ENCODE data around the gene RAB1B.
"Not testable (repeated sequence)": the region's sequence is repeated elsewhere in the genome, so short reads cannot be mapped to it uniquely, and the experiment has no call there.

Gene RAB1B

DNA sequence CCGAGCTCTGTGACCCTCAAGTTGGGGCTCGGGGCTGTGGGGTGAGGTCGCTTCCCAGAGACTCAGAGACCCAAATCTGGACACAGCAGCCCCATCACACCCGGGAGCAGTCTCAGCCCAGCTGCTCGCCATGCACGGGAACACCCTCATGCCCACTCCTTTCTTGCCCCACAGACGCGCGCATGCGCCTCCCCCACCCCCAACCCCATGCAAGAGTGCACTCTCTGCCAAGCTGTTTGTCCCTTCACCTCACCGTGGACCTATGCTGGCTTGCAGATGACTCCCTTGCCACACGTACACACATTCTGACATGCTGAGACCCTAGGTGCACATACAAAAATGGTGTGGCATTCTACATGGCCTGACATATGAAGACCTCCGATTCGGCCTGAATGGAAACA is 48.9 kb downstream of the RAB1B start:
- Histone ChIP-seq H3K4me3 (ENCODE audit: low read length) (peak overlapping the region; percentile 72), H3K36me3 (ENCODE audit: control insufficient read depth, low read length) (no peaks in the 10 kb centered on the region), H3K4me1 (ENCODE audit: control insufficient read depth, low read length) (peaks cover 49% of the 10 kb centered on the region), H3K9me2 (replicated peaks; ENCODE audit: control insufficient read depth, low read length) (no peaks in the 10 kb centered on the region), H3K27ac (ENCODE audit: low read depth, low read length) (peak overlapping the region; percentile 94), H3K79me2 (ENCODE audit: control insufficient read depth, low read length) (no peaks in the 10 kb centered on the region), H3F3A (ENCODE audit: control insufficient read depth, insufficient read depth) (peaks cover 11% of the 10 kb centered on the region), H3K9me3 (ENCODE audit: control insufficient read depth, insufficient read depth, low read length) (peaks cover 8% of the 10 kb centered on the region; the same call in 1 of the 2 replicates), H3K4me2 (ENCODE audit: low read length) (peak overlapping the region; percentile 92), H3K27me3 (ENCODE audit: control insufficient read depth, low read length) (no peaks in the 10 kb centered on the region), H4K20me1 (ENCODE audit: control insufficient read depth, insufficient read depth, low read depth, low read length) (no peaks in the 10 kb centered on the region)
- TF ChIP-seq, protein P1, sequence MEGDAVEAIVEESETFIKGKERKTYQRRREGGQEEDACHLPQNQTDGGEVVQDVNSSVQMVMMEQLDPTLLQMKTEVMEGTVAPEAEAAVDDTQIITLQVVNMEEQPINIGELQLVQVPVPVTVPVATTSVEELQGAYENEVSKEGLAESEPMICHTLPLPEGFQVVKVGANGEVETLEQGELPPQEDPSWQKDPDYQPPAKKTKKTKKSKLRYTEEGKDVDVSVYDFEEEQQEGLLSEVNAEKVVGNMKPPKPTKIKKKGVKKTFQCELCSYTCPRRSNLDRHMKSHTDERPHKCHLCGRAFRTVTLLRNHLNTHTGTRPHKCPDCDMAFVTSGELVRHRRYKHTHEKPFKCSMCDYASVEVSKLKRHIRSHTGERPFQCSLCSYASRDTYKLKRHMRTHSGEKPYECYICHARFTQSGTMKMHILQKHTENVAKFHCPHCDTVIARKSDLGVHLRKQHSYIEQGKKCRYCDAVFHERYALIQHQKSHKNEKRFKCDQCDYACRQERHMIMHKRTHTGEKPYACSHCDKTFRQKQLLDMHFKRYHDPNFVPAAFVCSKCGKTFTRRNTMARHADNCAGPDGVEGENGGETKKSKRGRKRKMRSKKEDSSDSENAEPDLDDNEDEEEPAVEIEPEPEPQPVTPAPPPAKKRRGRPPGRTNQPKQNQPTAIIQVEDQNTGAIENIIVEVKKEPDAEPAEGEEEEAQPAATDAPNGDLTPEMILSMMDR (IDR thresholded peaks at IDR 0.05; ENCODE audit: low read depth, low read length, poor library complexity, severe bottlenecking): no peak

DNA sequence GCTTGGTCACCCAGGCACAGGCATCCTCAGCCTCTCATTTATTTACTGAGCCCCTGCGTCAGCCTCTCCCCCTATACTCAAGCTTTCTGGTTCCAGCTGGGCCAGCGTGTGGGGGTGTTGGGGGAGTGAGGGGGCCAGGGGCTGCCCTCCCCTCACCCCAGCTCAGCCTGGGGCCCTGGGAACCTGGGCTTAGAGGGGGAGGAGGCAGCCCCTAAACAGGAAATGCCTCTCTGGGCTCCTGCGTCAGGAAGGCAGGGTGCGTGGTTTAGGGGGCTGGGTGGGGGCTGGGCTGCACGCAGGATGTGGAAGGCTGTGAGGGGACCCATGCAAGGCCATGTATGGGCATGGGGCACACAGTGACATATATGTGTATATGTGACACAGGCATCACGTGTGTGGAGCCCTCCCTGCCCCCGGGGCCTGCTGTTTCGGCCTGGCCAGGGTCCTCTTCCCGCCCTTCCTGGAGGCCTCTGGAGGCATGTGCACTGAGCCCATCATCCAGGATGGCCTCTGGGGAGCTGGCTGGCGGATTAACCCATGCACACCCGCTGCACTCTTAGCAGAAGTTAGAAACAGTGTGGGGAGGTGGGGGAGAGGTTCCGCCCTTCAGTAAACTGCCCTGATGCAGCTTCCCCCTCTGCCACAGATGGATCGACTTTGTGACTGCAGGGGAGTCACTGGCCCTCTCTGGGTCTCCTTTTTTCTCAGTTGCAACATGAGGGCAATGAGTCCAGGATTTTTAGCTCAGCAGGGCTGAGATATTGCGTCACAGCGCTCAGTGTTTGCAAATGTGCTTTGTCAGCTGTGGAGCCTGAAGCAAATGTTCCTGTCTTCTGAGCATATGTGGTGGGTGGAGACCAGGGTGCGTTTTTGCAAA is 49.5 kb downstream of the RAB1B start:
- H3K27ac ChIP-seq (ENCODE audit: low read depth, low read length): peak overlapping the region; percentile 94
- no peaks in the 10 kb centered on the region for H4K20me1 ChIP-seq (ENCODE audit: control insufficient read depth, insufficient read depth, low read depth, low read length)
- TF ChIP-seq, protein P1 (IDR thresholded peaks at IDR 0.05; ENCODE audit: low read depth, low read length, poor library complexity, severe bottlenecking): no peak
- TF ChIP-seq EZH2phosphoT487 (IDR thresholded peaks at IDR 0.05; ENCODE audit: borderline replicate concordance, low read length): no peak
- no peaks in the 10 kb centered on the region for H3K79me2 ChIP-seq (ENCODE audit: control insufficient read depth, low read length)
- H3K36me3 ChIP-seq (ENCODE audit: control insufficient read depth, low read length): no peaks in the 10 kb centered on the region
- H3K4me1 ChIP-seq (ENCODE audit: control insufficient read depth, low read length): peaks cover 47% of the 10 kb centered on the region
- peaks cover 11% of the 10 kb centered on the region for H3F3A ChIP-seq (ENCODE audit: control insufficient read depth, insufficient read depth)
- peaks cover 8% of the 10 kb centered on the region; the same call in 1 of the 2 replicates for H3K9me3 ChIP-seq (ENCODE audit: control insufficient read depth, insufficient read depth, low read length)
- no peaks in the 10 kb centered on the region for H3K9me2 ChIP-seq (replicated peaks; ENCODE audit: control insufficient read depth, low read length)
- no peaks in the 10 kb centered on the region for H3K27me3 ChIP-seq (ENCODE audit: control insufficient read depth, low read length)
- H3K4me2 ChIP-seq (ENCODE audit: low read length): peak overlapping the region; percentile 92
- H3K4me3 ChIP-seq (ENCODE audit: low read length): peak overlapping the region; percentile 72

DNA sequence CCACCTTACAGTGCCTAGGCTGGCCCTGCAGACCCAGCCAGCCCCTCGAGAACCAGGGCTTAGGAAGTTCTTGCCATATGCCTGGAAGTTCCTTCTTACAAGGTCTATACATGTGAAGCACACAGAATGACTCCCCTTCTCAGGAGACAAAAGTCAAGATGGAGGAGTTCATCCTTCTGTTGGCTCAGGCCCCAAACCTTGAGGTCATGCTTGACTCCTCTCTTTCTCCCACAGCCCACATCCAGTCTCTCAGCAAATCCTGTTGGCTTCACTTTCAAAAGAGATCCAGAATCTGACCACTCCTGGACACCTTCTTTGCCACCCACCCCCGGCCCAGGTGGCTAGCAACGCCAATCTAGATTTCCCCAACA is 50.1 kb downstream of the RAB1B start:
- Histone ChIP-seq H3K79me2 (ENCODE audit: control insufficient read depth, low read length) (no peaks in the 10 kb centered on the region), H3K27ac (ENCODE audit: low read depth, low read length) (peak overlapping the region; percentile 94), H3K4me1 (ENCODE audit: control insufficient read depth, low read length) (peaks cover 41% of the 10 kb centered on the region), H3K4me3 (ENCODE audit: low read length) (peak overlapping the region; percentile 72), H3K36me3 (ENCODE audit: control insufficient read depth, low read length) (no peaks in the 10 kb centered on the region), H3F3A (ENCODE audit: control insufficient read depth, insufficient read depth) (peaks cover 11% of the 10 kb centered on the region), H3K27me3 (ENCODE audit: control insufficient read depth, low read length) (no peaks in the 10 kb centered on the region), H4K20me1 (ENCODE audit: control insufficient read depth, insufficient read depth, low read depth, low read length) (no peaks in the 10 kb centered on the region), H3K4me2 (ENCODE audit: low read length) (peak overlapping the region; percentile 92), H3K9me3 (ENCODE audit: control insufficient read depth, insufficient read depth, low read length) (peaks cover 8% of the 10 kb centered on the region; the same call in 1 of the 2 replicates), H3K9me2 (replicated peaks; ENCODE audit: control insufficient read depth, low read length) (no peaks in the 10 kb centered on the region)
- TF ChIP-seq, protein P1 (IDR thresholded peaks at IDR 0.05; ENCODE audit: low read depth, low read length, poor library complexity, severe bottlenecking): no peak
- no peak for TF ChIP-seq EZH2phosphoT487 (IDR thresholded peaks at IDR 0.05; ENCODE audit: borderline replicate concordance, low read length)

DNA sequence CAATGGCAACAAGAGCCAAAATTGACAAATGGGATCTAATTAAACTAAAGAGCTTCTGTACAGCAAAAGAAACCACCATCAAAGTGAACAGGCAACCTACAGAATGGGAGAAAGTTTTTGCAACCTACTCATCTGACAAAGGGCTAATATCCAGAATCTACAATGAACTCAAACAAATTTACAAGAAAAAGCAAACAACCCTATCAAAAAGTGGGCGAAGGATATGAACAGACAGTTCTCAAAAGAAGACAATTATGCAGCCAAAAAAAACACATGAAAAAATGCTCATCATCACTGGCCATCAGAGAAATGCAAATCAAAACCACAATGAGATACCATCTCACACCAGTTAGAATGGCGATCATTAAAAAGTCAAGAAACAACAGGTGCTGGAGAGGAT is 51.9 kb downstream of the RAB1B start:
- not testable (repeated sequence) for H3K27ac ChIP-seq (ENCODE audit: low read depth, low read length); H3K4me3 ChIP-seq (ENCODE audit: low read length); H3K9me2 ChIP-seq (replicated peaks; ENCODE audit: control insufficient read depth, low read length); H3K27me3 ChIP-seq (ENCODE audit: control insufficient read depth, low read length); H3K79me2 ChIP-seq (ENCODE audit: control insufficient read depth, low read length); H3K9me3 ChIP-seq (ENCODE audit: control insufficient read depth, insufficient read depth, low read length); H4K20me1 ChIP-seq (ENCODE audit: control insufficient read depth, insufficient read depth, low read depth, low read length); H3K4me2 ChIP-seq (ENCODE audit: low read length); H3K36me3 ChIP-seq (ENCODE audit: control insufficient read depth, low read length)
- peaks cover 41% of the 10 kb centered on the region for H3K4me1 ChIP-seq (ENCODE audit: control insufficient read depth, low read length)
- peaks cover 11% of the 10 kb centered on the region for H3F3A ChIP-seq (ENCODE audit: control insufficient read depth, insufficient read depth)

DNA sequence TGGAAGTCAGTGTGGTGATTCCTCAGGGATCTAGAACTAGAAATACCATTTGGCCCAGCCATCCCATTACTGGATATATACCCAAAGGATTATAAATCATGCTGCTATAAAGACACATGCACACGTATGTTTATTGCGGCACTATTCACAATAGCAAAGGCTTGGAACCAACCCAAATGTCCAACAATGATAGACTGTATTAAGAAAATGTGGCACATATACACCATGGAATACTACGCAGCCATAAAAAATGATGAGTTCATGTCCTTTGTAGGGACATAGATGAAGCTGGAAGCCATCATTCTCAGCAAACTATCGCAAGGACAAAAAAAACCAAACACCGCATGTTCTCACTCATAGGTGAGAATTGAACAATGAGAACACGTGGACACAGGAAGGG is 52.3 kb downstream of the RAB1B start:
- H3K9me3 ChIP-seq (ENCODE audit: control insufficient read depth, insufficient read depth, low read length); H3K36me3 ChIP-seq (ENCODE audit: control insufficient read depth, low read length); H3K4me2 ChIP-seq (ENCODE audit: low read length); H4K20me1 ChIP-seq (ENCODE audit: control insufficient read depth, insufficient read depth, low read depth, low read length); H3K79me2 ChIP-seq (ENCODE audit: control insufficient read depth, low read length); H3K27ac ChIP-seq (ENCODE audit: low read depth, low read length); H3K9me2 ChIP-seq (replicated peaks; ENCODE audit: control insufficient read depth, low read length); H3K27me3 ChIP-seq (ENCODE audit: control insufficient read depth, low read length); H3K4me3 ChIP-seq (ENCODE audit: low read length): not testable (repeated sequence)
- Histone ChIP-seq H3K4me1 (ENCODE audit: control insufficient read depth, low read length) (peaks cover 46% of the 10 kb centered on the region), H3F3A (ENCODE audit: control insufficient read depth, insufficient read depth) (peaks cover 11% of the 10 kb centered on the region)

Measured in DOHH2 (cell line).